DOHH2 (cell line): ENCODE measurements around the gene KBTBD8.
A peak's percentile ranks its signal among the peaks of the same experiment; 100 is the strongest.

Experiments
- H3F3A ChIP-seq: fragments of 200-600 bp; sonication (generic), shearing (Covaris generic); 2 replicates; pipeline ENCODE4 v1.6.0; 2016; ENCODE audit warnings: antibody characterized with exemption, mild to moderate bottlenecking; ENCODE audit not compliant: control insufficient read depth, insufficient read depth
- H3K27ac ChIP-seq: fragments of 200-600 bp; sonication (generic); 2 replicates; pipeline ENCODE4 v1.5.1; 2014; ENCODE audit warnings: low read depth, mild to moderate bottlenecking, low read length, moderate library complexity
- H3K27me3 ChIP-seq: fragments of 200-600 bp; sonication (generic); 2 replicates; pipeline ENCODE4 v1.6.1; 2014; ENCODE audit warnings: mild to moderate bottlenecking, low read length, mixed read lengths; ENCODE audit not compliant: control insufficient read depth
- H3K36me3 ChIP-seq: fragments of 200-600 bp; sonication (generic); 2 replicates; pipeline ENCODE4 v1.6.1; 2014; ENCODE audit warnings: mild to moderate bottlenecking, low read length, moderate library complexity, mixed read lengths; ENCODE audit not compliant: control insufficient read depth
- H3K4me1 ChIP-seq: fragments of 200-600 bp; sonication (generic); 2 replicates; pipeline ENCODE4 v1.6.1; 2014; ENCODE audit warnings: mild to moderate bottlenecking, low read length, mixed read lengths; ENCODE audit not compliant: control insufficient read depth
- H3K4me2 ChIP-seq: fragments of 200-600 bp; sonication (generic); 2 replicates; pipeline ENCODE4 v1.6.0; 2014; ENCODE audit warnings: mild to moderate bottlenecking, low read length, moderate library complexity
- H3K4me3 ChIP-seq: fragments of 200-600 bp; sonication (generic); 2 replicates; pipeline ENCODE4 v1.5.1; 2014; ENCODE audit warnings: mild to moderate bottlenecking, low read length, mixed read lengths
- H3K79me2 ChIP-seq: fragments of 200-600 bp; sonication (generic); 2 replicates; pipeline ENCODE4 v1.6.1; 2014; ENCODE audit warnings: mild to moderate bottlenecking, low read length, mixed read lengths; ENCODE audit not compliant: control insufficient read depth
- H3K9me2 ChIP-seq: fragments of 200-600 bp; sonication (generic); replicated peaks from 2 replicates; pipeline ENCODE4 v1.6.1; 2014; ENCODE audit warnings: mild to moderate bottlenecking, low read length, mixed read lengths; ENCODE audit not compliant: control insufficient read depth
- H3K9me3 ChIP-seq: fragments of 200-600 bp; sonication (generic); 2 replicates; pipeline ENCODE4 v1.6.1; 2014; ENCODE audit warnings: antibody characterized with exemption, low read length, mixed read lengths; ENCODE audit not compliant: control insufficient read depth, insufficient read depth
- H4K20me1 ChIP-seq: fragments of 200-600 bp; sonication (generic); 2 replicates; pipeline ENCODE4 v1.6.0; 2014; ENCODE audit warnings: low read depth, mild to moderate bottlenecking, antibody characterized with exemption, low read length, moderate library complexity; ENCODE audit not compliant: control insufficient read depth, insufficient read depth
- EZH2phosphoT487 ChIP-seq: fragments of 200-600 bp; sonication (generic); IDR thresholded peaks from 2 replicates; pipeline ENCODE4 v1.6.1; 2017; ENCODE audit warnings: borderline replicate concordance, mild to moderate bottlenecking, antibody characterized with exemption, low read length, moderate library complexity, mixed read lengths
- TF ChIP-seq, protein P1 (sequence below): fragments of 200-600 bp; sonication (generic); IDR thresholded peaks from one replicate; pipeline ENCODE4 v1.5.1; 2014; ENCODE audit warnings: antibody characterized with exemption, mild to moderate bottlenecking, low read depth, low read length; ENCODE audit not compliant: poor library complexity, severe bottlenecking

The KBTBD8 gene

DNA sequence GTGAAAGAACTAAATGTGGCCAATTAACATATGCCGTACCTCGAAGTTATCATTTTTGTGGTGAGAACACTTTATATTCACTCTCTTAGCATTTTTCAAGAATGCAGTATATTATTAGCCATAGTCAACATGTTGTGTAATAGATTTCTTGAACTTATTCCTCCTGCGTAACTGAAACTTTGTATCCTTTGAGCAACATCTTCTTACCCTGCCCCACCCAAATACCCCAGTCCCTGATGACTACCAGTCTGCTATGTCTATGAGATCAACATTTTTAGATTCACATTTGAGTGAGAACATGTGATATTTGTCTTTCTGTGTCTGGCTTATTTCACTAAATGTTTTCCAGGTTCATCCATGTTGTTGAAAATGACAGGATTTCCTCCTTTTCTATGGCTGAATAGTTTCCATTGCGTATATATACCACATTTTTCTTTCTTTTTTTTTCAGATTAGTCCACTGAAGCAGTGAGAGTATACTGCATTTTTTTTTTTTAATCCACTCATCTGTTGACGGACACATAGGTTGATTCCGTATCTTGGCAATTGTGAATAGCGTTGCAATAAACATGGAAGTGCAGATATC is 12.7 kb upstream of the KBTBD8 start:
- Histone ChIP-seq H3K79me2 (no peaks in the 10 kb centered on the region), H3K9me3 (no peaks in the 10 kb centered on the region), H4K20me1 (no peaks in the 10 kb centered on the region), H3K4me2 (no peak overlapping the region), H3K36me3 (no peaks in the 10 kb centered on the region), H3K27ac (no peak overlapping the region), H3K9me2 (no peaks in the 10 kb centered on the region), H3K4me1 (peaks cover 14% of the 10 kb centered on the region), H3F3A (no peaks in the 10 kb centered on the region), H3K27me3 (no peaks in the 10 kb centered on the region), H3K4me3 (no peak overlapping the region)
- no peak for TF ChIP-seq EZH2phosphoT487
- TF ChIP-seq, protein P1, sequence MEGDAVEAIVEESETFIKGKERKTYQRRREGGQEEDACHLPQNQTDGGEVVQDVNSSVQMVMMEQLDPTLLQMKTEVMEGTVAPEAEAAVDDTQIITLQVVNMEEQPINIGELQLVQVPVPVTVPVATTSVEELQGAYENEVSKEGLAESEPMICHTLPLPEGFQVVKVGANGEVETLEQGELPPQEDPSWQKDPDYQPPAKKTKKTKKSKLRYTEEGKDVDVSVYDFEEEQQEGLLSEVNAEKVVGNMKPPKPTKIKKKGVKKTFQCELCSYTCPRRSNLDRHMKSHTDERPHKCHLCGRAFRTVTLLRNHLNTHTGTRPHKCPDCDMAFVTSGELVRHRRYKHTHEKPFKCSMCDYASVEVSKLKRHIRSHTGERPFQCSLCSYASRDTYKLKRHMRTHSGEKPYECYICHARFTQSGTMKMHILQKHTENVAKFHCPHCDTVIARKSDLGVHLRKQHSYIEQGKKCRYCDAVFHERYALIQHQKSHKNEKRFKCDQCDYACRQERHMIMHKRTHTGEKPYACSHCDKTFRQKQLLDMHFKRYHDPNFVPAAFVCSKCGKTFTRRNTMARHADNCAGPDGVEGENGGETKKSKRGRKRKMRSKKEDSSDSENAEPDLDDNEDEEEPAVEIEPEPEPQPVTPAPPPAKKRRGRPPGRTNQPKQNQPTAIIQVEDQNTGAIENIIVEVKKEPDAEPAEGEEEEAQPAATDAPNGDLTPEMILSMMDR = no peak

- H4K20me1 ChIP-seq = no peaks in the 10 kb centered on the region
- no peaks in the 10 kb centered on the region for H3K27me3 ChIP-seq
- no peak overlapping the region for H3K4me2 ChIP-seq
- H3K4me1 ChIP-seq = peaks cover 16% of the 10 kb centered on the region
- H3K9me3 ChIP-seq = 0 out of 2 replicates have a peak, but pooled peaks cover 6% of the 10 kb centered on the region
- H3K9me2 ChIP-seq = no peaks in the 10 kb centered on the region
- no peak overlapping the region for H3K4me3 ChIP-seq
- H3K27ac ChIP-seq = no peak overlapping the region
- no peaks in the 10 kb centered on the region for H3K36me3 ChIP-seq
- H3K79me2 ChIP-seq = no peaks in the 10 kb centered on the region
- TF ChIP-seq, protein P1 = no peak
- TF ChIP-seq EZH2phosphoT487 = no peak
- no peaks in the 10 kb centered on the region for H3F3A ChIP-seq
Measured at GRCh38 chr3:66986406-66986805, 11.7 kb upstream of the KBTBD8 start.

DNA sequence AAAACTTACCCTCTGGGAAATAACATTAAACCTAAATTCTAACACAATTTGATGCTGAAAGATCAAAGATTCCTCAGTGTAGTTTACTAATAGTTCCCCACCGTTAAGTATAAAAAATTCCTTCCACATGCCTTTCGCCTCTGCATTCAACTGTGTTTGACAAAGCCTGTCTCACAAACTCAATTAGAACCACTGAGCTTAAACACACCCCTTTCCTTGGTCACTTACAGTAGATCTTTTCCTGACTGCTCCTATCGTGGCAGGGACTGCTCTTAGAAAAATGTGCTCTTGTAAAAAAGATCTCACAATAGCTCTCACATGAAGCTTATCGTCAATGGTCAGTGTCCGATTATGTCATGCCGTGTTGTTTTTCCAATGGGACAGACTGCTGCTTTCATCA is 8.9 kb upstream of the KBTBD8 start:
- no peaks in the 10 kb centered on the region for H4K20me1 ChIP-seq
- H3K4me2 ChIP-seq = peak overlapping the region; percentile 79

More for the DNA sequence above, 8.9 kb upstream of the KBTBD8 start:
- H3K36me3 ChIP-seq = no peaks in the 10 kb centered on the region
- H3K4me3 ChIP-seq = no peak overlapping the region
- TF ChIP-seq, protein P1 = no peak
- no peak for TF ChIP-seq EZH2phosphoT487
- no peaks in the 10 kb centered on the region for H3K79me2 ChIP-seq
- no peaks in the 10 kb centered on the region for H3K9me2 ChIP-seq
- H3K27me3 ChIP-seq = no peaks in the 10 kb centered on the region
- H3F3A ChIP-seq = no peaks in the 10 kb centered on the region
- H3K27ac ChIP-seq = no peak overlapping the region
- H3K9me3 ChIP-seq = 0 out of 2 replicates have a peak, but pooled peaks cover 6% of the 10 kb centered on the region
- peaks cover 16% of the 10 kb centered on the region for H3K4me1 ChIP-seq
